Suprapubic skin (tissue), 4 donors: ENCODE measurements around the gene SAA2. TPM values are rescaled to one million over a fixed set of nuclear protein-coding genes. Genes with fewer than 3 reads are reported as not detected.
"Not testable (repeated sequence)": the region's sequence is repeated elsewhere in the genome, so short reads cannot be mapped to it uniquely, and the experiment has no call there.

Source experiments
- DNase-seq, 2 donors: peaks; one replicate each; pipeline ENCODE4 v3.0.0-alpha.2; 2019; ENCODE audit warnings: low spot score in 2 of 2
- H3K27ac ChIP-seq: fragments of 200-600 bp; sonication (generic); one replicate; pipeline ENCODE4 v1.5.1; 2019
- H3K27me3 ChIP-seq: fragments of 200-600 bp; sonication (generic); one replicate; pipeline ENCODE4 v1.5.1; 2019
- H3K36me3 ChIP-seq: fragments of 200-600 bp; sonication (generic); one replicate; pipeline ENCODE4 v1.5.1; 2019
- H3K4me1 ChIP-seq: fragments of 200-600 bp; sonication (generic); one replicate; pipeline ENCODE4 v1.5.1; 2019
- H3K4me3 ChIP-seq: fragments of 200-600 bp; sonication (generic); one replicate; pipeline ENCODE4 v1.5.1; 2019; ENCODE audit warnings: mild to moderate bottlenecking
- H3K9me3 ChIP-seq: fragments of 200-600 bp; sonication (generic); one replicate; pipeline ENCODE4 v1.5.1; 2019
- CTCF ChIP-seq, 2 donors: fragments of 200-600 bp in 1 of 2; fragments of 450-650 bp in 1 of 2; sonication (generic) in 1 of 2; IDR thresholded peaks; one replicate each; pipeline ENCODE4 v1.5.1; 2016 to 2019; ENCODE audit warnings: antibody characterized with exemption in 2 of 2, mild to moderate bottlenecking in 1 of 2, moderate library complexity in 1 of 2
- EP300 ChIP-seq: sonication (generic); formaldehyde crosslinking; IDR thresholded peaks from one replicate; pipeline ENCODE4 v1.6.1; 2017; ENCODE audit warnings: antibody characterized with exemption
- POLR2A ChIP-seq, 2 donors: fragments of 450-650 bp; IDR thresholded peaks; one replicate each; pipeline ENCODE4 v1.6.1; 2017; ENCODE audit warnings: antibody characterized with exemption in 2 of 2, mild to moderate bottlenecking in 2 of 2, moderate library complexity in 2 of 2
- POLR2AphosphoS5 ChIP-seq, 3 donors: sonication (generic); formaldehyde crosslinking; IDR thresholded peaks; one replicate each; pipeline ENCODE4 v1.6.1; 2017; ENCODE audit warnings: antibody characterized with exemption in 3 of 3
- WGBS: methylation state at CpG from one replicate; pipeline ENCODE4 v1.1.5; 2018; 5-methylcytosine and 5-hydroxymethylcytosine counted together
- total RNA-seq, 4 donors: library from RNA; depleted of rRNA; stranded (reverse); fragments of >200 nt; gene quantifications; one replicate each; pipeline ENCODE4 v1.1.0, GENCODE V29; 2016

SAA2 gene
- total RNA-seq, 4 donors from 2014 or later = 15.0 to 30.4 (median 16.2) TPM; not detected in 1

- TF ChIP-seq POLR2AphosphoS5 (IDR thresholded peaks at IDR 0.05) = no peak
- TF ChIP-seq POLR2A (IDR thresholded peaks at IDR 0.05) = no peak
- no peak for TF ChIP-seq EP300
- TF ChIP-seq CTCF (IDR thresholded peaks at IDR 0.05) = no peak
- no peak for DNase-seq
These were observed 10.8 kb upstream of the SAA2 start for GRCh38 chr11:18259259-18259658.

GRCh38 chr11:18254781-18255361, 6.4 kb upstream of the SAA2 start:
- TF ChIP-seq POLR2A (IDR thresholded peaks at IDR 0.05) (no peak), EP300 (no peak), POLR2AphosphoS5 (IDR thresholded peaks at IDR 0.05) (no peak), CTCF (IDR thresholded peaks at IDR 0.05) (no peak)
- Histone ChIP-seq H3K9me3 (no peaks in the 10 kb centered on the region), H3K27me3 (no peaks in the 10 kb centered on the region), H3K4me1 (no peaks in the 10 kb centered on the region), H3K36me3 (no peaks in the 10 kb centered on the region), H3K27ac (no peak overlapping the region), H3K4me3 (no peak overlapping the region)
- WGBS = 66% methylated on average over 2 of the region's 2 CpGs
- DNase-seq = no peak

More at GRCh38 chr11:18259259-18259658, 10.8 kb upstream of the SAA2 start:
- Histone ChIP-seq H3K27me3 (no peaks in the 10 kb centered on the region), H3K27ac (no peak overlapping the region), H3K9me3 (no peaks in the 10 kb centered on the region), H3K4me3 (no peak overlapping the region), H3K36me3 (no peaks in the 10 kb centered on the region), H3K4me1 (no peaks in the 10 kb centered on the region)

- H3K9me3 ChIP-seq = no peaks in the 10 kb centered on the region
- no peaks in the 10 kb centered on the region for H3K36me3 ChIP-seq
- no peaks in the 10 kb centered on the region for H3K4me1 ChIP-seq
- H3K27ac ChIP-seq = no peak overlapping the region
- H3K4me3 ChIP-seq = no peak overlapping the region
- DNase-seq = no peak
- TF ChIP-seq POLR2A (IDR thresholded peaks at IDR 0.05) (no peak), CTCF (IDR thresholded peaks at IDR 0.05) (no peak), POLR2AphosphoS5 (IDR thresholded peaks at IDR 0.05) (no peak), EP300 (no peak)
- 82% methylated on average over 11 of the region's 11 CpGs for WGBS
- no peaks in the 10 kb centered on the region for H3K27me3 ChIP-seq
These were observed 5.4 kb upstream of the SAA2 start for GRCh38 chr11:18253778-18254338.

GRCh38 chr11:18253233-18253632, 4.8 kb upstream of the SAA2 start:
- Histone ChIP-seq H3K27ac (no peak overlapping the region), H3K4me1 (peaks cover 2% of the 10 kb centered on the region), H3K36me3 (no peaks in the 10 kb centered on the region), H3K4me3 (no peak overlapping the region), H3K27me3 (no peaks in the 10 kb centered on the region), H3K9me3 (no peaks in the 10 kb centered on the region)
- DNase-seq = no peak
- no peak for TF ChIP-seq POLR2AphosphoS5 (IDR thresholded peaks at IDR 0.05)
- no peak for TF ChIP-seq EP300
- no peak for TF ChIP-seq CTCF (IDR thresholded peaks at IDR 0.05)
- TF ChIP-seq POLR2A (IDR thresholded peaks at IDR 0.05) = no peak
- 67% methylated on average over 3 of the region's 3 CpGs for WGBS

GRCh38 chr11:18247191-18247581, 1.3 kb downstream of the SAA2 start:
- H3K27ac ChIP-seq, H3K27me3 ChIP-seq, DNase-seq, H3K4me1 ChIP-seq, H3K9me3 ChIP-seq, H3K4me3 ChIP-seq, H3K36me3 ChIP-seq: not testable (repeated sequence)
- 64% methylated on average over 3 of the region's 6 CpGs for WGBS

GRCh38 chr11:18246379-18247190, 1.9 kb downstream of the SAA2 start:
- WGBS = 71% methylated on average over 11 of the region's 11 CpGs

More at GRCh38 chr11:18246379-18247190, 1.9 kb downstream of the SAA2 start:
- H3K4me3 ChIP-seq, H3K9me3 ChIP-seq, H3K36me3 ChIP-seq, H3K27ac ChIP-seq, H3K4me1 ChIP-seq, H3K27me3 ChIP-seq, DNase-seq: not testable (repeated sequence)
